ENCODE results near the gene CHAT.

Gene CHAT

GRCh38 chr10:49650724-49651034 is 36.8 kb downstream of the CHAT start:
- Histone ChIP-seq H3K36me3 (ENCODE audit: control insufficient read depth in 1 of 2, insufficient read depth in 2 of 2, low read length in 2 of 2) (no peaks in the 10 kb centered on the region), H3K9me3 (ENCODE audit: control insufficient read depth in 1 of 2, low read length in 2 of 2) (no peaks in the 10 kb centered on the region), H3K4me3 (ENCODE audit: low read depth in 1 of 2, low read length in 2 of 2) (no peak overlapping the region), H3K4me1 (ENCODE audit: control insufficient read depth in 1 of 2, insufficient read depth in 2 of 2, low read length in 2 of 2) (no peaks in the 10 kb centered on the region), H3K27me3 (ENCODE audit: low read depth, low read length) (no peaks in the 10 kb centered on the region), H3K27ac (ENCODE audit: low read length) (no peak overlapping the region)

- no peak overlapping the region for H3K27ac ChIP-seq (ENCODE audit: low read length)
- no peaks in the 10 kb centered on the region for H3K36me3 ChIP-seq (ENCODE audit: control insufficient read depth in 1 of 2, insufficient read depth in 2 of 2, low read length in 2 of 2)
- H3K9me3 ChIP-seq (ENCODE audit: control insufficient read depth in 1 of 2, low read length in 2 of 2): no peaks in the 10 kb centered on the region
- H3K4me1 ChIP-seq (ENCODE audit: control insufficient read depth in 1 of 2, insufficient read depth in 2 of 2, low read length in 2 of 2): no peaks in the 10 kb centered on the region
- no peak overlapping the region for H3K4me3 ChIP-seq (ENCODE audit: low read depth in 1 of 2, low read length in 2 of 2)
- no peaks in the 10 kb centered on the region for H3K27me3 ChIP-seq (ENCODE audit: low read depth, low read length)
Measured at GRCh38 chr10:49651039-49651835, 37.4 kb downstream of the CHAT start.

GRCh38 chr10:49651917-49652316 is 38.1 kb downstream of the CHAT start:
- no peak overlapping the region for H3K27ac ChIP-seq (ENCODE audit: low read length)
- H3K4me3 ChIP-seq (ENCODE audit: low read depth in 1 of 2, low read length in 2 of 2): no peak overlapping the region
- H3K36me3 ChIP-seq (ENCODE audit: control insufficient read depth in 1 of 2, insufficient read depth in 2 of 2, low read length in 2 of 2): no peaks in the 10 kb centered on the region
- no peaks in the 10 kb centered on the region for H3K27me3 ChIP-seq (ENCODE audit: low read depth, low read length)
- no peaks in the 10 kb centered on the region for H3K4me1 ChIP-seq (ENCODE audit: control insufficient read depth in 1 of 2, insufficient read depth in 2 of 2, low read length in 2 of 2)
- no peaks in the 10 kb centered on the region for H3K9me3 ChIP-seq (ENCODE audit: control insufficient read depth in 1 of 2, low read length in 2 of 2)

- no peaks in the 10 kb centered on the region for H3K4me1 ChIP-seq (ENCODE audit: control insufficient read depth in 1 of 2, insufficient read depth in 2 of 2, low read length in 2 of 2)
- no peak overlapping the region for H3K4me3 ChIP-seq (ENCODE audit: low read depth in 1 of 2, low read length in 2 of 2)
- H3K9me3 ChIP-seq (ENCODE audit: control insufficient read depth in 1 of 2, low read length in 2 of 2): no peaks in the 10 kb centered on the region
- no peaks in the 10 kb centered on the region for H3K27me3 ChIP-seq (ENCODE audit: low read depth, low read length)
- H3K36me3 ChIP-seq (ENCODE audit: control insufficient read depth in 1 of 2, insufficient read depth in 2 of 2, low read length in 2 of 2): no peaks in the 10 kb centered on the region
- H3K27ac ChIP-seq (ENCODE audit: low read length): no peak overlapping the region
Measured at GRCh38 chr10:49652421-49653272, 38.8 kb downstream of the CHAT start.

- H3K9me3 ChIP-seq (ENCODE audit: control insufficient read depth in 1 of 2, low read length in 2 of 2): no peaks in the 10 kb centered on the region
- no peaks in the 10 kb centered on the region for H3K27me3 ChIP-seq (ENCODE audit: low read depth, low read length)
- H3K27ac ChIP-seq (ENCODE audit: low read length): no peak overlapping the region
- H3K4me3 ChIP-seq (ENCODE audit: low read depth in 1 of 2, low read length in 2 of 2): no peak overlapping the region
- H3K36me3 ChIP-seq (ENCODE audit: control insufficient read depth in 1 of 2, insufficient read depth in 2 of 2, low read length in 2 of 2): no peaks in the 10 kb centered on the region
- H3K4me1 ChIP-seq (ENCODE audit: control insufficient read depth in 1 of 2, insufficient read depth in 2 of 2, low read length in 2 of 2): no peaks in the 10 kb centered on the region
Measured at GRCh38 chr10:49653273-49653929, 39.6 kb downstream of the CHAT start.

- Histone ChIP-seq H3K9me3 (ENCODE audit: control insufficient read depth in 1 of 2, low read length in 2 of 2) (peaks cover 0 to 2% of the 10 kb centered on the region in 2 donors), H3K27me3 (ENCODE audit: low read depth, low read length) (no peaks in the 10 kb centered on the region), H3K27ac (ENCODE audit: low read length) (no peak overlapping the region), H3K36me3 (ENCODE audit: control insufficient read depth in 1 of 2, insufficient read depth in 2 of 2, low read length in 2 of 2) (no peaks in the 10 kb centered on the region), H3K4me1 (ENCODE audit: control insufficient read depth in 1 of 2, insufficient read depth in 2 of 2, low read length in 2 of 2) (no peaks in the 10 kb centered on the region), H3K4me3 (ENCODE audit: low read depth in 1 of 2, low read length in 2 of 2) (no peak overlapping the region)
Measured at GRCh38 chr10:49654036-49654693, 40.3 kb downstream of the CHAT start.

GRCh38 chr10:49655099-49655498 is 41.3 kb downstream of the CHAT start:
- Histone ChIP-seq H3K4me3 (ENCODE audit: low read depth in 1 of 2, low read length in 2 of 2) (no peak overlapping the region), H3K36me3 (ENCODE audit: control insufficient read depth in 1 of 2, insufficient read depth in 2 of 2, low read length in 2 of 2) (no peaks in the 10 kb centered on the region), H3K4me1 (ENCODE audit: control insufficient read depth in 1 of 2, insufficient read depth in 2 of 2, low read length in 2 of 2) (no peaks in the 10 kb centered on the region), H3K27me3 (ENCODE audit: low read depth, low read length) (no peaks in the 10 kb centered on the region), H3K27ac (ENCODE audit: low read length) (no peak overlapping the region), H3K9me3 (ENCODE audit: control insufficient read depth in 1 of 2, low read length in 2 of 2) (peaks cover 0 to 6% of the 10 kb centered on the region in 2 donors)

- Histone ChIP-seq H3K4me1 (ENCODE audit: control insufficient read depth in 1 of 2, insufficient read depth in 2 of 2, low read length in 2 of 2) (no peaks in the 10 kb centered on the region), H3K4me3 (ENCODE audit: low read depth in 1 of 2, low read length in 2 of 2) (no peak overlapping the region), H3K9me3 (ENCODE audit: control insufficient read depth in 1 of 2, low read length in 2 of 2) (peaks cover 0 to 6% of the 10 kb centered on the region in 2 donors), H3K27ac (ENCODE audit: low read length) (no peak overlapping the region), H3K27me3 (ENCODE audit: low read depth, low read length) (no peaks in the 10 kb centered on the region), H3K36me3 (ENCODE audit: control insufficient read depth in 1 of 2, insufficient read depth in 2 of 2, low read length in 2 of 2) (no peaks in the 10 kb centered on the region)
Measured at GRCh38 chr10:49656845-49657493, 43.1 kb downstream of the CHAT start.

GRCh38 chr10:49657606-49658005 is 43.8 kb downstream of the CHAT start:
- H3K27me3 ChIP-seq (ENCODE audit: low read depth, low read length): no peaks in the 10 kb centered on the region
- H3K36me3 ChIP-seq (ENCODE audit: control insufficient read depth in 1 of 2, insufficient read depth in 2 of 2, low read length in 2 of 2): no peaks in the 10 kb centered on the region
- H3K9me3 ChIP-seq (ENCODE audit: control insufficient read depth in 1 of 2, low read length in 2 of 2): peaks cover 0 to 6% of the 10 kb centered on the region in 2 donors
- no peaks in the 10 kb centered on the region for H3K4me1 ChIP-seq (ENCODE audit: control insufficient read depth in 1 of 2, insufficient read depth in 2 of 2, low read length in 2 of 2)
- H3K4me3 ChIP-seq (ENCODE audit: low read depth in 1 of 2, low read length in 2 of 2): no peak overlapping the region
- no peak overlapping the region for H3K27ac ChIP-seq (ENCODE audit: low read length)

GRCh38 chr10:49661140-49661856 is 47.5 kb downstream of the CHAT start:
- Histone ChIP-seq H3K4me3 (ENCODE audit: low read depth in 1 of 2, low read length in 2 of 2) (no peak overlapping the region), H3K4me1 (ENCODE audit: control insufficient read depth in 1 of 2, insufficient read depth in 2 of 2, low read length in 2 of 2) (no peaks in the 10 kb centered on the region), H3K27me3 (ENCODE audit: low read depth, low read length) (no peaks in the 10 kb centered on the region), H3K27ac (ENCODE audit: low read length) (no peak overlapping the region), H3K36me3 (ENCODE audit: control insufficient read depth in 1 of 2, insufficient read depth in 2 of 2, low read length in 2 of 2) (no peaks in the 10 kb centered on the region), H3K9me3 (ENCODE audit: control insufficient read depth in 1 of 2, low read length in 2 of 2) (peaks cover 0 to 6% of the 10 kb centered on the region in 2 donors)

Data from muscle layer of duodenum (tissue), 2 donors.